ENCODE data around the gene THAP3.

GRCh38 chr1:6599141-6599975 is 25.3 kb upstream of the THAP3 start:
- TF ChIP-seq POLR2A (IDR thresholded peaks at IDR 0.05) (no peak), CTCF (IDR thresholded peaks at IDR 0.05 in 8 of 11, conservative IDR thresholded peaks at IDR 0.05 in 3 of 11) (no peak), POLR2AphosphoS5 (IDR thresholded peaks at IDR 0.05) (peak in 2 of 3 donors; percentile 22 to 76)

Measured in spleen (tissue), 7 donors.